Stimulated activated CD4-positive, alpha-beta T cell treated with anti-CD3 and anti-CD28 coated beads, Interleukin-12 subunit alpha, Interleukin-12 subunit beta, amount 100 ng/mL, for 4 hours (primary cell): ENCODE results near the gene TSPAN9.

Source experiments
- DNase-seq: peaks from one replicate; pipeline ENCODE4 v3.0.0-alpha.2; 2020

The TSPAN9 gene

DNA sequence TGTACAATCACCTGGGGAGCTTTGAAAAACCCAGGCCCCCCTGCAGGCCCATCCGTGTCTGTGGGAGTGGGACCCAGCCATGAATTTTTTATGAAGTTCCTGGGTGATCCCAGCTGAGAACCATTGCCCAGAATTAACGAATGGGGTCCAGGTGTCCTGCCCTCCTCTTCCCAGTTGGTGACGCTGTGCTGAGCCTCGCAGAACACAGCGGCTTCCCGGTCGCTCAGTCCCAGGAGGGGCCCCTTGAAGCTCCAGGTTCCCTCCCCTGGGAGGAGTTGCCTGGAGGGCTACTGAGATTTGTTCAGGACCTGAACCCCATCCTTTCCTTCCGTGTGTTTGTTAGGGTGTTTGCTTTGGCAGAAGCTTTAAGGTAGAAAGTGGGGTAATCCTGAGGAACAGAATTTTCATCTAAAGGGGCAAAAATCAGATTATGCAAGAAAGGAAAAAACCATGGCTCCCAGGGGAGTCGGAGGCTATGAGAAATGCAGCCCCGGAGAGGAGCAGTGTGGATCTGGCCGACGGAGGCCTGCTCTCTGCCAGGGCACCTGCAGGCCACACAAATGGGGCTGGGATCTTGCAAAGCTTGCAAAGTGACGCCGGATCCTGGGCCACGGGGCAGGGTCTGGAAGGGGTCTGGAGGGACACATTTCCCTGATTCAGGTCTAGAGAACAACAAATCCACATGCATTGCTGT lies 249.1 kb downstream of the TSPAN9 start:
- DNase-seq, result no peak

DNA sequence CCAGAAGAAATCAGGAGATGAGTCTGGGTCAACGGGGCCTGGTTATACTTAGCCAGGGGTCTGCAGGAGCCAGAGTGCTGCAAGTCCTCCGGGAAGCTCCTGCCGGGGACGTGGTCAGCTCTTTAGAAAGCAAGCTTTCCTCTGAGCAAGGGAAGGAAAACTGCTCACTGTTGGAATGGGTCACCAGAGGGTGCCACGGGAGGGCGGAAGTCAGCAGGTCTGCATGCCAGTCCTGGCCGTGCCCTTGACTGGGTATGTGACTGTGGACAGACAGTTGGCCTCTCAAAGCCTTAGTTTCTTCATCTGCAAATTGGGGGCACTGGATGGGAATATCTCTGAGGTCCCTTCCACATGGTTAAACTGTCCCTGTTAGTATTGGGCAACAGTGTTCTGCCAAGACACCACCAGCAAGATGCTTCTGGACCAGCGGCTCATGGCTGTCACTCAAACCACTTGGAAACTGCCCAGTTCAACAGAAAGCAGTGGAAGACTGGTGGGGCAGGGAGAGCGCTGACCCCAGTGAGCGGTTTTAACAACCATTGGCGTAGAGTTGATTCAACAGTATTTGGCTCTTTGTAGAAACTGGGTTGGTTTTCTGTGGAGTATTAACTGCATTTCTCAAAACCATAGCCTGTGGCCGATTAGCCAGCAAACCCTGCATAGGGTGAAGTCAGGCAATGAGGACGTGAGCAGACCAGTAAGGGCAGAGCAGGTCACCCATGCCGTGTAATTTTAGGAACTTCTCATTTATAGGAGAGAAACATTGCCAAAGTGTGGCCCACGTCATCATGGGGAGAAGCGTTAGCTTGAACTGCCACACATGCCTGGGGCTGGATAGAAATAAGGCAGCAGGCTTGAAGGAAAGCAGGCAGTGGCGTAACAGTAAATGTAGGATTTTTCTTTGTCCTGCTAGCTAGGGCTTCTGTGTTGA lies 249.9 kb downstream of the TSPAN9 start:
- DNase-seq, result no peak

DNA sequence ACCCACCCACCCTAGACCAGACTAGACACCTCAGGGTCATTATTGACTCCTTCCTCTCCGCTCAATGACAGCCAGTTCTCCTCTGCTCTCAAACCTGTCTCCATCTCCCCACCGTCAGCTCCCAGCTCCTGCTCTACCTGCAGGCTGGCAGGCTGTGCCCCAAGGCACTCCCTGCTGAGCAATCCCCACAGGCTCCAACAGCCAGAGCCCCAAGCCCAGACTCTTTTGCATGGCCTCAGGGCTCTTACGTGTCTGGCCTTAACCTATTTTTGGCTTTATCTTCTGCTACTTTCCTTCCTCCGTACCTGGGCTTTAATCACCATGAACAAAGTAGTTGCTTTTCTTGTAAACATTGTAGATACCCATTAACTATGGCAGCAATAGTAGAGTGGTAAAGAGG lies 250.9 kb downstream of the TSPAN9 start:
- no peak for DNase-seq

DNA sequence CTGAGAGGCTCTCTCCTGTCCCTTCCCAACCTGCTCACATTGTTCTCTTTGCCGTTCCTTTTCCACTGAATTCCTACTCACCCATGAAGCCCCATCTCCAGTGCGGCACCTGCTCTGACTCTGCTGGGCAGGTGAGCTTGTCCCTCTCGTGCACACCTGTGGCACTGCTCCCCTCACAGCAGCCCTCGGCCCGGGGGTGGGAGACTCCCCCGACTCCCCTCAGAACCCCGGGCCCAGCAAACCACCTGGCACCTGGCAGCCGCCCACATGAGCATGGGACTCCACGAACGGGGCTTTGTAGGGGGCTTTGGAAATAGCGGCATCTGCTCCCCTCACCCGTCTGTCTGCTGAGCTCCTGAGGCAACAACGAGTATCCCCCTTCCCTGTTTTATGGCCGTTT lies 251.4 kb downstream of the TSPAN9 start:
- no peak for DNase-seq

DNA sequence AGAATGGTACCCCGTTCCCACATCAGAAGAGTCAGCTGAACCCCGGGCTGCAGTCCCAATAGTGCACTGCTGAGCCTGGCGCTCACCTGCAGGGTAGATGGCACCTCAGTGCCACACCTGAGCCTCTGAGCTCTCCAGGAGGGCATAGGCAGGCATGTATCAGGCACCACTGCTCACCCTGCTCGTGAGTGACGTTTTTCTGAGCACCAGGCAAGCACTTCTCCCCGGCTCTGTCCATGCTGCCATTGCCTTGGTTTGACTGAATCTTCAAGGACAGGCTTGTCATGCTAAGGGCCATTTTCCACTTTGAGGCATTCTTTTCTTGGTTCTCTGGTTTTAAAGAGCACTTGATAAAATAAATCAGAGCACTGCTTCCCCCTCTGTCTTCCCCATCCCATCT lies 252.2 kb downstream of the TSPAN9 start:
- no peak for DNase-seq

DNA sequence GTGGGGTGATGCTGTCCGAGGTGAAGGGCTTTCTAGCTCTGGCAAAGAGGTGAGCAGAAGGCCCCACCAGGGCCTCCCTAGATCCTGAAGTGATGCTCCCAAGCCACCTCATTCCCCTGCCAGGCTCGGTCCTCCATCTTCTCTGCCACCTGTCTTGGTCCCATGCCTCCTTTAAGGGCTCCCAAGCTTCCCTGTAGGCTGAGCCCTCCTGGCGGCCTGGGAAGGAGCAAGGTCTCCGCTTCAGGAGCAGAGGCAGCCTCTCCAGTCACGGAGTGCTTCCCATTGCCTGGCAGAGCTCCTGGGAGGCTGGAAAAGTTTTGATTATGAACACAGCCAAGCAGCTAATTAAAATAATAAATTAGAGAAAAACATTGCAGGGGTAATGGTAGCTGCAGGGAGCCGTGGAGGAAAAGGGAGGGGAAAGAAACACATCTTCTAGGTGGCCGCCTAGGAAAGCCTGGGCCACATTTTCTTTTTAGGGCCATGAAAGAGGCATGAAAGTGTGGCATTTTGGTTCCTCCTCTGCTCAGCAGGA lies 253.9 kb downstream of the TSPAN9 start:
- no peak for DNase-seq

DNA sequence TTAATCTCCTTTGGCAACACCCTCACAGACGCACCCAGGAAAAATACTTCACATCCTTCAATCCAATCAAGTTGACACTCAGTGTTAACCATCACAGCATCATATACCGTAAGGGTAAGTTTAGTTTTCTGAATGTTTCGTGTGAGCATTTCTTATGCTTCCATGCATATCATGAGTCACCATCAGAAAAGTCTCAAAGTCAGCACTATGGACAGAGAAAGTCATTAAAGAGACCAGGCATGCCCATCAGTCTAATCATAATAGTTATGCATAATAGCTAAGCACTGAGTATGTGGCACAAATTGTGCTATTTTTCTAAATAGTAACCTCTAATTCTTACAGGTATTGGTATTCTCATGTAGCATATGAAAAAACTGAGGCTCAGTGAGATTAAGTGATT lies 255.0 kb downstream of the TSPAN9 start:
- DNase-seq, result no peak

DNA sequence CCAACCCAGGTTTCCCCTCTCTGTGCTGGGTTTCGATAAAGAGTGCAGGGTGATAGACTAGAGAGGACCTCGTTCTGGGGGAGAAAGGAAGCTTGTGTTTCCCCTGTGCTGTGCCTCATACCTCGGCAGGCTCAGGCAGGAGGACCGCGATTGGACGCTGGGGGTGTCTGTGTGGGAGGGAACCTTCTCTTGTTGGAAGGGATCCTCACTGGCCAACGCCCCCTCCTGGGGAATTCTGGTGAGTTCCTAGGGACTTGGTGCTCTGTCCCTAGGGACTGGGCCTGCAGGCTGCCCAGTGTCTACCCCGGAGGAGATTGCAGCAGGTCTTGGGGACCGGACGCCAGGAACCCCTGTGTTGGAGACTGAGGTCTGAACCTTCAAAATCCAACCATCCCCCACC lies 256.4 kb downstream of the TSPAN9 start:
- DNase-seq, result no peak

DNA sequence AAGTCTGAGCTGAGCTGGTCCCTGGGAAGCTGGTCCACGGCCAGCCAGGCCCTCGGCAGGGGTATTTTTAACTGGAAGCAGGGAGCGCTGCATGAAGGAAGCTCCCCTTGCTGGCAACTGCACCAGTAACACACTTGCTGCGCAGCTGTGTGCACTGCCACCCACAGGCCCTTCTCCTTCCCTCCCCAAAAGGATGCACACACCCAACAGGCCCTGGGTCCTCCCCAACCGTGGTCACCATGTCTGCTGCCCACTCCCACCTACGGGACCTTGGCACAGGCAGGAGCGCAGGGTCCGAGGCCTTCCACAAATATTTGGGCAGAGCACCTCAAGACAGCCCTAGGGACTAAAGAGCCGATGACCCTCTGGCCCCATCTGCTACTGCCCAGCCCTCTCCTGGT lies 256.8 kb downstream of the TSPAN9 start:
- no peak for DNase-seq

DNA sequence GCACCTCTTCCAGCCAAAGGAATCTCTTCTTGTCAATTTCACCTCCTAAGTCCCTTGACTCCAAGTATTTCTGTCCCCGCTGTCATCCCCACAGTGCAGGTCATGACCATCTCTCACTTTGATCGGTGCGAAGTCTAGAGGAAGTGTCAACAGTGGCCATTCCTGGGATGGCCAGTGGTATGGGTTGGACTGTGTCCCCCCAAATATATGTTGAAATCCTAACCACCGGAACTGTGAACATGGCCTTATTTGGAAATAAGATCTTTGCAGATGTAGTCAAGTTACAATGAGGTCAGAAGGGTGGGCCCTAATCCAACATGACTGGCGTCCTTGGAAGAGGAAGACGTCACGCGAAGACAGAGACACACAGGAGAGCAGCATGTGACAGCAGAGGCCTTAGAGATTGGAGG lies 257.9 kb downstream of the TSPAN9 start:
- DNase-seq, result no peak
